ENCODE data around the gene AP1M1. TPM values are rescaled to one million over a fixed set of nuclear protein-coding genes. Genes with fewer than 3 reads are reported as not detected.
A peak's percentile ranks its signal among the peaks of the same experiment; 100 is the strongest.

Gene AP1M1
- total RNA-seq, 2 experiments from 2014 or later, result 100 to 113 TPM

GRCh38 chr19:16226878-16227836 lies 29.4 kb downstream of the AP1M1 start:
- Mint-ChIP-seq H3K9me3 (peaks cover 2% of the 10 kb centered on the region), H3K4me3 (no peak overlapping the region), H3K27ac (no peak overlapping the region), H3K27me3 (no peaks in the 10 kb centered on the region), H3K36me3 (peaks cover 32% of the 10 kb centered on the region), H3K4me1 (ENCODE audit: low read depth) (no peaks in the 10 kb centered on the region)
- intact Hi-C loops (cut with micrococcal nuclease), result no loop called here
- CTCF ChIA-PET, result no interaction called here
- POLR2A ChIA-PET, result no interaction called here
- DNase-seq, result peak; percentile 6

GRCh38 chr19:16227837-16228636 lies 30.3 kb downstream of the AP1M1 start:
- Mint-ChIP-seq H3K27me3 (no peaks in the 10 kb centered on the region), H3K27ac (no peak overlapping the region), H3K4me1 (ENCODE audit: low read depth) (no peaks in the 10 kb centered on the region), H3K36me3 (peaks cover 25% of the 10 kb centered on the region), H3K9me3 (no peaks in the 10 kb centered on the region), H3K4me3 (no peak overlapping the region)
- DNase-seq, result peak; percentile 6
- ChIA-PET CTCF (no interaction called here), POLR2A (no interaction called here)
- intact Hi-C loops (cut with micrococcal nuclease), result no loop called here

GRCh38 chr19:16228637-16229321 lies 31.1 kb downstream of the AP1M1 start:
- Mint-ChIP-seq H3K9me3 (no peaks in the 10 kb centered on the region), H3K36me3 (peaks cover 19% of the 10 kb centered on the region), H3K27me3 (no peaks in the 10 kb centered on the region), H3K4me1 (ENCODE audit: low read depth) (no peaks in the 10 kb centered on the region), H3K4me3 (no peak overlapping the region), H3K27ac (no peak overlapping the region)
- peak; percentile 8 for DNase-seq
- ChIA-PET POLR2A (no interaction called here), CTCF (no interaction called here)
- intact Hi-C loops (cut with micrococcal nuclease), result no loop called here

GRCh38 chr19:16229322-16229641 lies 31.6 kb downstream of the AP1M1 start:
- ChIA-PET POLR2A (no interaction called here), CTCF (no interaction called here)
- Mint-ChIP-seq H3K36me3 (peaks cover 18% of the 10 kb centered on the region), H3K4me3 (no peak overlapping the region), H3K4me1 (ENCODE audit: low read depth) (no peaks in the 10 kb centered on the region), H3K9me3 (no peaks in the 10 kb centered on the region), H3K27ac (no peak overlapping the region), H3K27me3 (no peaks in the 10 kb centered on the region)
- intact Hi-C loops (cut with micrococcal nuclease), result no loop called here
- peak; percentile 3 for DNase-seq

GRCh38 chr19:16232127-16232526 lies 34.4 kb downstream of the AP1M1 start:
- no peak for DNase-seq
- Mint-ChIP-seq H3K27ac (no peak overlapping the region), H3K27me3 (no peaks in the 10 kb centered on the region), H3K4me1 (ENCODE audit: low read depth) (peaks cover 3% of the 10 kb centered on the region), H3K4me3 (no peak overlapping the region), H3K9me3 (no peaks in the 10 kb centered on the region), H3K36me3 (peaks cover 32% of the 10 kb centered on the region)
- ChIA-PET POLR2A (no interaction called here), CTCF (no interaction called here)
- intact Hi-C loops (cut with micrococcal nuclease), result no loop called here

GRCh38 chr19:16232568-16232967 lies 34.9 kb downstream of the AP1M1 start:
- H3K4me3 Mint-ChIP-seq, result no peak overlapping the region
- no peaks in the 10 kb centered on the region for H3K9me3 Mint-ChIP-seq
- intact Hi-C loops (cut with micrococcal nuclease), result no loop called here
- no peak for DNase-seq
- ChIA-PET POLR2A (no interaction called here), CTCF (no interaction called here)
- peaks cover 32% of the 10 kb centered on the region for H3K36me3 Mint-ChIP-seq
- no peak overlapping the region for H3K27ac Mint-ChIP-seq
- H3K27me3 Mint-ChIP-seq, result no peaks in the 10 kb centered on the region
- peaks cover 3% of the 10 kb centered on the region for H3K4me1 Mint-ChIP-seq (ENCODE audit: low read depth)

- intact Hi-C loops (cut with micrococcal nuclease), result no loop called here
- ChIA-PET POLR2A (no interaction called here), CTCF (no interaction called here)
- H3K9me3 Mint-ChIP-seq, result no peaks in the 10 kb centered on the region
- no peak overlapping the region for H3K27ac Mint-ChIP-seq
- DNase-seq, result peak; percentile 6
- peaks cover 7% of the 10 kb centered on the region for H3K4me1 Mint-ChIP-seq (ENCODE audit: low read depth)
- no peaks in the 10 kb centered on the region for H3K27me3 Mint-ChIP-seq
- peaks cover 32% of the 10 kb centered on the region for H3K36me3 Mint-ChIP-seq
- H3K4me3 Mint-ChIP-seq, result no peak overlapping the region
Observed at GRCh38 chr19:16233081-16233776, 35.5 kb downstream of the AP1M1 start.

GRCh38 chr19:16233836-16234551 lies 36.3 kb downstream of the AP1M1 start:
- Mint-ChIP-seq H3K9me3 (no peaks in the 10 kb centered on the region), H3K4me3 (no peak overlapping the region), H3K27me3 (no peaks in the 10 kb centered on the region), H3K4me1 (ENCODE audit: low read depth) (peaks cover 11% of the 10 kb centered on the region), H3K36me3 (peaks cover 32% of the 10 kb centered on the region), H3K27ac (no peak overlapping the region)
- CTCF ChIA-PET, result no interaction called here
- POLR2A ChIA-PET, result no interaction called here
- intact Hi-C loops (cut with micrococcal nuclease), result no loop called here
- peak; percentile 7 for DNase-seq

- no peak overlapping the region for H3K4me3 Mint-ChIP-seq
- peaks cover 13% of the 10 kb centered on the region for H3K4me1 Mint-ChIP-seq (ENCODE audit: low read depth)
- H3K27me3 Mint-ChIP-seq, result no peaks in the 10 kb centered on the region
- intact Hi-C loops (cut with micrococcal nuclease), result no loop called here
- peak; percentile 5 for DNase-seq
- H3K9me3 Mint-ChIP-seq, result no peaks in the 10 kb centered on the region
- ChIA-PET POLR2A (no interaction called here), CTCF (interaction anchor here (1.2 kb wide), 1 partner anchor 13 kb away, joined by 3 read pairs; no protein-coding TSS in a partner anchor)
- H3K27ac Mint-ChIP-seq, result no peak overlapping the region
- peaks cover 28% of the 10 kb centered on the region for H3K36me3 Mint-ChIP-seq
Observed at GRCh38 chr19:16234552-16235445, 37.1 kb downstream of the AP1M1 start.

GRCh38 chr19:16235811-16236652 lies 38.3 kb downstream of the AP1M1 start:
- H3K9me3 Mint-ChIP-seq, result no peaks in the 10 kb centered on the region
- intact Hi-C loops (cut with micrococcal nuclease), result no loop called here
- H3K27ac Mint-ChIP-seq, result no peak overlapping the region
- peak; percentile 7 for DNase-seq
- H3K27me3 Mint-ChIP-seq, result no peaks in the 10 kb centered on the region
- peaks cover 24% of the 10 kb centered on the region for H3K36me3 Mint-ChIP-seq
- no peak overlapping the region for H3K4me3 Mint-ChIP-seq
- ChIA-PET CTCF (interaction anchor here (1.2 kb wide), 1 partner anchor 11 kb away, joined by 3 read pairs; no protein-coding TSS in a partner anchor), POLR2A (no interaction called here)
- peaks cover 13% of the 10 kb centered on the region for H3K4me1 Mint-ChIP-seq (ENCODE audit: low read depth)

All from activated CD4-positive, alpha-beta memory T cell treated with anti-CD3 and anti-CD28 coated beads for 36 hours (primary cell).